Calu3 (cell line): ENCODE results near the gene TSHZ2. TPM values are rescaled to one million over a fixed set of nuclear protein-coding genes. Genes with fewer than 3 reads are reported as not detected.

Experiments used
- BruUV-seq: library from RNA; stranded (reverse); fragments of 400-500 nt; replicated peaks from 2 replicates; lab custom pipeline; 2021; lab: Mats Ljungman, UMichigan
- CTCF ChIA-PET: fragments of 300-600 bp; sonication (Branson Sonifier 250); formaldehyde crosslinking; loops from one replicate; lab custom pipeline; 2022; ENCODE audit warnings: antibody characterized with exemption; lab: Charles Lee
- DNase-seq: peaks from one replicate; pipeline ENCODE4 v3.0.0; 2022
- H3K27ac Mint-ChIP-seq: one replicate; pipeline ENCODE4 v1.8.0; 2022; ENCODE audit warnings: mixed read lengths; ENCODE audit not compliant: unreplicated experiment
- H3K27me3 Mint-ChIP-seq: one replicate; pipeline ENCODE4 v1.8.0; 2022; ENCODE audit warnings: mixed read lengths; ENCODE audit not compliant: unreplicated experiment
- H3K36me3 Mint-ChIP-seq: one replicate; pipeline ENCODE4 v1.8.0; 2022; ENCODE audit warnings: mild to moderate bottlenecking, moderate library complexity, mixed read lengths; ENCODE audit not compliant: insufficient read depth, unreplicated experiment
- H3K4me1 Mint-ChIP-seq: one replicate; pipeline ENCODE4 v1.8.0; 2022; ENCODE audit warnings: mild to moderate bottlenecking, low read depth, mixed read lengths; ENCODE audit not compliant: unreplicated experiment
- H3K4me3 Mint-ChIP-seq: one replicate; pipeline ENCODE4 v1.8.0; 2022; ENCODE audit warnings: mild to moderate bottlenecking, low read depth, moderate library complexity, mixed read lengths; ENCODE audit not compliant: unreplicated experiment
- H3K9me3 Mint-ChIP-seq: one replicate; pipeline ENCODE4 v1.8.0; 2022; ENCODE audit warnings: low read depth, mixed read lengths; ENCODE audit not compliant: unreplicated experiment
- CTCF ChIP-seq: fragments of 200-600 bp; IDR thresholded peaks from one replicate; pipeline ENCODE4 v1.8.0; 2022; ENCODE audit warnings: antibody characterized with exemption; ENCODE audit not compliant: unreplicated experiment
- intact Hi-C: fragments of 100-400 bp; cut with micrococcal nuclease; formaldehyde crosslinking; loops from one replicate; pipeline ENCODE4 v1.10.0; 2022; ENCODE audit not compliant: unreplicated experiment
- total RNA-seq: library from RNA; stranded (reverse); gene quantifications from 2 replicates; pipeline ENCODE4 v1.2.3, GENCODE V29; 2022

TSHZ2 gene
- total RNA-seq, 1 experiment from 2014 or later, result not detected

GRCh38 chr20:53395188-53395923, 423.2 kb downstream of the TSHZ2 start:
- Mint-ChIP-seq H3K27ac (no peak overlapping the region), H3K4me1 (peaks cover 6% of the 10 kb centered on the region), H3K4me3 (no peak overlapping the region), H3K36me3 (no peaks in the 10 kb centered on the region), H3K9me3 (no peaks in the 10 kb centered on the region), H3K27me3 (peaks cover 56% of the 10 kb centered on the region)
- no TSS peak for BruUV-seq
- no peak for DNase-seq
- CTCF ChIA-PET, result no interaction called here
- no peak for TF ChIP-seq CTCF
- intact Hi-C loops, result no loop called here

DNA sequence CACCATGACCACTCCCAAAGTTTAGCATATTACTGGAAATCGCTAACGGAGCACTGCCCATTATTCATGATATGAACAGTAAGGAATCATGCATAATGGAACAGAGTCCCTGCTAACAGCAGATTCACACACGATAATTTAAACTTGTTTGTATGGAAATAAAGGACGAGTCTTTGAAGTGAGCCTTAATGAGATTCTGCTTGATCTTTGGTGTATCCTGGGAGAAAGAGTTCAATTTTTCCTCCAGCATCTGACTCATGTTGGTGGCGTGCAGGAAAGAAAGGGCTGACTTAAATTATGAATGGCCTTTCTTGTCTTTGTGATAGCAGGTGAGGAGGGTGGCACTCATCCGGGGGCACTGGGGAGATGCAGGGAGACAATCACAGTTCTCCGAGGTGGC, 426.9 kb downstream of the TSHZ2 start:
- peaks cover 53% of the 10 kb centered on the region for H3K27me3 Mint-ChIP-seq
- TF ChIP-seq CTCF, result no peak
- intact Hi-C loops, result no loop called here

DNA sequence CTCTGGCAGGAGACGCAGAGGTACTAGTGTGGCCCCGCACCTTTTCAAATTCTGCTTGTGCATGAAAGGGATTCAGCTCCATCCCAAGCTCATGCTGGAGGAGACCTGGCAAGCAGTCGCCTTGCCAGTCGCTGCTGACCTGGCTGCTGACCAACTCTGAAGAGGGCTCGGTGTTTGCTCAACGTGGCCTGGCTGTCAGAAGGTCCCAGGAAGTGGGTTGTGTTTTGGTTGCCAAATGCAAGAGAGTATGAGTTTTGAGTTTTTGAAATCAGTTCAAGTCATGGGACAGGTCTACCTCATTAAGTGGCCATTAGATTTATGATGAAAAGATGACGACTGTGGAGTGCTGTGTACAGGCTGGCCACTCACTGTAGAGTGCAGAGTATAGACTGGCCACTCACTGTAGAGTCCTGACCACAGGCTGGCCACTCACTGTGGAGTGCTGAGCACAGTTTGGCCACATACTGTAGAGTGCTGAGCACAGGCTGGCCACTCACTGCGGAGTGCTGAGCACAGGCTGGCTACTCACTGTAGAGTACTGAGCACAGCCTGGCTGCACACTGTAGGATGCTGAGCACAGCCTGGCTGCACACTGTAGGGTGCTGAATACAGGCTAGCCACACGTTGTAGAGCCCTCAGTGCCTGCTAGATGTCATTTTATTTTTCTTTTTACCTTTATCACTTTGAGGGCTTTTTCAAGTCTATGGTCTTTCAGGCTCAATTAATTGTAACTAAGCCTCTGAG, 427.6 kb downstream of the TSHZ2 start:
- Mint-ChIP-seq H3K27me3 (peaks cover 53% of the 10 kb centered on the region), H3K27ac (no peak overlapping the region), H3K4me1 (peaks cover 6% of the 10 kb centered on the region), H3K9me3 (no peaks in the 10 kb centered on the region), H3K4me3 (no peak overlapping the region), H3K36me3 (no peaks in the 10 kb centered on the region)
- intact Hi-C loops, result no loop called here
- TF ChIP-seq CTCF, result no peak
- DNase-seq, result no peak
- CTCF ChIA-PET, result no interaction called here
- no TSS peak for BruUV-seq

More for the DNA sequence above, 426.9 kb downstream of the TSHZ2 start:
- no peak for DNase-seq
- Mint-ChIP-seq H3K4me1 (peaks cover 6% of the 10 kb centered on the region), H3K9me3 (no peaks in the 10 kb centered on the region), H3K4me3 (no peak overlapping the region), H3K27ac (no peak overlapping the region), H3K36me3 (no peaks in the 10 kb centered on the region)
- BruUV-seq, result no TSS peak
- CTCF ChIA-PET, result interaction anchor here (1.3 kb wide), 1 partner anchor 20 kb away, joined by 3 read pairs; no protein-coding TSS in a partner anchor

DNA sequence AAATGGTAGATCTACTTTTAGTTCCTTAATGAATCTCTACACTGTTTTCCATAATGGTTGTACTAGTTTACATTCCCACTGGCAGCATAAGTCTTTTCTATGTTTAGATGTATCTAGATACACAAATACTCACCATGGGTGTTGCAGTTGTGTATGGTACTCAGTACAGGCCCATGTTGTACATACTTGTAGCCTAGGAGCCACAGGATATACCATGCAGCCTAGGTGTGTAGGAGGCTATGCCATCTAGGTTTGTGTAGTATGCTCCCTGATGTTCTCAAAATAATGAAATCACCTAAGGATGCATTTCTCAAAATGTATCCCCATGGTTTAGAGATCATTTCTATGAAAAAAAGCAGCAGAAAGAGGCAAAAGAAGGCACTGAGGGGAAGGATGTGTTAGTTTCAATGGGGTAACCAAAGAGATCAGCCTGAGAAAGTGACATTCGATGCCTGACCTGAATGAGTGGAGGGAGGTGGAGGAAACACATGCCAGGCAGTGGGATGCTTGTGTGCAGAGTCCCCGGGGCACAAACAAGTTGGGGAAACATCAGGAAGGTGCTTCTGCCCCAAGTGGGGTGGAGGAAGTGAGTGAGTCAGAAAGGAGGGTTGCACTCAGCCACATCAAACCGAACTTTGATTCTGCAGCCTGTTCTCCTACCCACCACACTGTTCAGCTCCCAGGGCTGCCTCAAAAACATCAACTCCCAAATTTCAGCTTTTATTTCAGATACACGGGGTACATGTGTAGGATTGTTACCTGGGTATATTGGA, 430.3 kb downstream of the TSHZ2 start:
- Mint-ChIP-seq H3K27ac (no peak overlapping the region), H3K4me3 (no peak overlapping the region), H3K27me3 (peaks cover 65% of the 10 kb centered on the region), H3K36me3 (no peaks in the 10 kb centered on the region), H3K4me1 (peaks cover 6% of the 10 kb centered on the region), H3K9me3 (no peaks in the 10 kb centered on the region)
- TF ChIP-seq CTCF, result no peak
- intact Hi-C loops, result no loop called here
- DNase-seq, result no peak
- no TSS peak for BruUV-seq
- CTCF ChIA-PET, result interaction anchor here (0.6 kb wide), 1 partner anchor 12 kb away, joined by 3 read pairs; no protein-coding TSS in a partner anchor
